H1 (cell line): Measurements from ENCODE around the gene TRAPPC11. TPM values are rescaled to one million over a fixed set of nuclear protein-coding genes. Genes with fewer than 3 reads are reported as not detected.

Experiments
- KDM5A ChIP-seq: fragments of 200-600 bp; IDR thresholded peaks from 2 replicates; pipeline ENCODE4 v1.7.1; 2012; ENCODE audit warnings: mild to moderate bottlenecking, low read length, inconsistent platforms, mixed read lengths
- RBBP5 ChIP-seq: IDR thresholded peaks from 2 replicates; pipeline ENCODE4 v1.7.1; 2012; ENCODE audit warnings: low read depth, mild to moderate bottlenecking, inconsistent platforms, low read length, moderate library complexity, borderline replicate concordance
- TEAD4 ChIP-seq: IDR thresholded peaks from 2 replicates; pipeline ENCODE4 v1.6.1; 2012; ENCODE audit warnings: low read depth, low read length, inconsistent platforms, mixed read lengths
- ZNF274 ChIP-seq: IDR thresholded peaks from 2 replicates; pipeline ENCODE4 v1.7.0; 2012; ENCODE audit warnings: low read length, borderline replicate concordance; ENCODE audit errors: extremely low read depth
- polyA plus RNA-seq, 7 experiments: library from polyadenylated mRNA; depleted of rRNA in 3 of 7; stranded (reverse) in 5 of 7; unstranded in 2 of 7; fragments of >200 nt in 5 of 7; fragments of 200-250 nt in 2 of 7; gene quantifications; 1 replicate in 5 of 7; 2 replicates in 1 of 7; 4 replicates in 1 of 7; pipeline versions ENCODE4 v1.2.1 to v1.2.3, GENCODE V29; 2011 to 2013; ENCODE audit warnings: missing spikeins in 2 of 7, mixed read lengths in 2 of 7
- total RNA-seq: library from RNA; stranded (reverse); fragmentation: NEBNext Ultra II Directional; extraction: Animal tissue kit (Norgen Biotek cat#: 25700); gene quantifications from 2 replicates; pipeline ENCODE4 v1.2.1, GENCODE V29; 2021

The TRAPPC11 gene
- total and polyA plus RNA-seq, 2 of the 8 experiments (the other 6 are each of a cell fraction or from before 2014, with no cell fraction given) = 19.2 to 25.9 TPM

- TF ChIP-seq ZNF274 (no peak), RBBP5 (peak; percentile 78; the same call in 1 of the 2 replicates), KDM5A (no peak), TEAD4 (no peak)
- TF ChIP-seq, all 59 proteins: peak for 19
Measured at GRCh38 chr4:183659029-183659871, at the start of gene TRAPPC11, which contains the start of gene RWDD4 (continued).
